GM12873 (cell line): ENCODE data around the gene SFRP4.

Experiments
- CTCF ChIP-seq: IDR thresholded peaks from 2 replicates; pipeline ENCODE4 v1.5.1; 2012; ENCODE audit warnings: low read depth, mild to moderate bottlenecking, moderate library complexity, low read length, control low read depth; ENCODE audit not compliant: insufficient read depth; ENCODE audit errors: missing control alignments

The SFRP4 gene

DNA sequence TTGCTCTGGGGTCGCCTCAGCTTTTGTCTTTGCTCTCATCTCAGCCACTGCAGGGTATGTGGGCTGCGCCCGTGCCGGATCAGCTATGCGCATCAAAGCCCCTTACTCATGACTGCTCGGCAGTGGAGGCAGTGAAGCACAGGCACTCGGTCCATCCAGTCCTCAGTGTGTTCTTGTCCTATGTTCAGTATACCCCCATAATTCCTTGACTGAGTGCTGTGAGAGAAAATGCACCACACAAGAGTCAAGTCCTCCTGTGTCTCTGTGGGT lies 31.3 kb upstream of the SFRP4 start:
- TF ChIP-seq CTCF, result no peak

- TF ChIP-seq CTCF, result no peak
These were observed 30.7 kb upstream of the SFRP4 start for GRCh38 chr7:37947138-37947940.

- no peak for TF ChIP-seq CTCF
These were observed 28.7 kb upstream of the SFRP4 start for GRCh38 chr7:37945336-37945735.

- TF ChIP-seq CTCF, result no peak
These were observed 28.1 kb upstream of the SFRP4 start for GRCh38 chr7:37944737-37945054.

DNA sequence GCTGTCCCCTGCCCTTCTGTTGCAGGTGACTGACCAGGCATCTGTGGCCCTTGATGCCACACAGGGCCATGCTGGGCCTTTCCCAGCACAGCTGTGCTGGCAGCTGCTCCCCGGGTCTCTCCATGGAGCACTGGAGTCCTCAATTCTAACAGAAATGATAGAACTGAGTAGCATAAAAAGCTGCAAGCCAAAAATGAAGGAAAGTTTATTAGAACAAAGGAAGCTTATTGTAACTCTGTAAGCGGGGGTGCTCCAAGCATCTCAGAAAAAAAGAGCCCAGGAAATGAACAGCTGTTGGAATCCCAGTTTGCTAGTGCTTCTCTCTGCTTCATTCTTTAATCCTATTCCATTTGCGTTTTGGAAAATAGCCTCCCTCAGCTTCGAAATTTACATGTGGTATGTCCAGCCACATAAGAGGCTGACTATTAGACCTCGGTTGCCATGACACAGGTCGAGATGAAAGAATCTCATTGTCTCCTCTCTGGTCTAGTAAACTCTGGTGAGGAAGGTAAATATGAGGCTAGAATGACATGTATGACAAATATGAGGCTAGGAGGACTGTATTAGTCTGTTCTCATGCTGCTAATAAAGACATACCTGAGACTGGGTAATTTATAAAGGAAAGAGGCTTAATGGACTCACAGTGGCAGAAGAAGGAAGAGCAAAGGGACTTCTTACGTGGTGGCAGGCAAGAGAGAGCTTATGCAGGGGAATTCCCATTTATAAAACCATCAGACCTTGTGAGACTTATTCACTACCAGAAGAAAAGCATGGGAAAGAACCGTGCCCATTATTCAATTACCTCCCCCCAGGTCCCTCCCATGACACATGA lies 27.5 kb upstream of the SFRP4 start:
- no peak for TF ChIP-seq CTCF

GRCh38 chr7:37942934-37943610 lies 26.5 kb upstream of the SFRP4 start:
- TF ChIP-seq CTCF, result no peak

GRCh38 chr7:37933018-37933566 lies 16.5 kb upstream of the SFRP4 start:
- TF ChIP-seq CTCF, result no peak
